SIG-M5 (cell line): ENCODE data around the gene ACD.
"Not testable (repeated sequence)": the region's sequence is repeated elsewhere in the genome, so short reads cannot be mapped to it uniquely, and the experiment has no call there.

Source experiments
- DNase-seq: peaks from one replicate; lab custom pipeline; 2025; lab: John Stamatoyannopoulos, UW

The ACD gene

DNA sequence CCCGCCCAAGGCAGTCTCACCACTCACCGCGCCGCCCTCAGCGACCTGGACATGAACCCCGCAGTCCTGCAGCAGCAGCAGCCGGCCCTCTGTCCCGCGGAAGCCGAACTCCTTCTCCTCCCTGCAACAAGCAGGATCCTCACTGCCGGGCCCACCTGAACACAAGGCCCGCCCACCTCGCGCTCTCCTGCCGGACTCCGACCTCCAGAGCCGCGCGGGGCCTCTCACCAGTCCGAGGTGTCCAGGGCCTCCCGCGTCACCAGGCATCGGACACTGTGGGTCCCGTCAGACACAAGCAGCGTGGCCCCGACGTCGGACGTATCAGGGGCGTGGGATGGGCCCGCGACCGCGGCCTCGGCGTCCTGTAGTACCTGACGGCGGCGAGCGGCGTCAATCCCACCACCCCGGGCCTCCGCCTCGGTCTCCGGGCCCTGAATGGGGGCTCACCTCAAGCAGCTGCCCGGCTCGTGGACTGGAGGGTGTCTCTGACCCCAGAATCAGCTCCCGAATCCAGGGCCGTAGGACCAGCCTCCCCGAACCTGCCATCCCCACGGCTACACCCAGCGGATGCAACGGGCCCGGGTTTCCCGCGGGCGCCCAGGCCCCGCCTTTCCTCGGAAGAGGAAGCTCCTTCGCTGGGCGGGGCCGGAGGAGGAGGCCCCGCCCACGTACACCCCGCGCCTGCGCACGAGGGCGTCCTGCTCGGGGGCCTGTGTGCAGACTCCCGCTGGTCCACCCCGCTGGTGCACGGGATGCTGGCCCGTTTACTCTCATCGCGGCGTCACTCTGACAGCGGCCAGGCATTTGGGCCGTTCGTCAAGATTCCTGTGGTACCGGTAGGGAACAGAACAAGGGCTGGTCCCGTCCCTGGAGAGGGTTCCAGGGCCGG lies at the start of gene ACD:
TSS of gene ACD (minus strand) at position 586 of the 889 bp plus-strand sequence. CDS start at position 546, 40 bp downstream.
- DNase-seq, result no peak

GRCh38 chr16:67709050-67709449 lies 49.0 kb upstream of the ACD start:
- DNase-seq, result no peak

- DNase-seq, result no peak
Observed at GRCh38 chr16:67708368-67708771, 48.3 kb upstream of the ACD start.

DNA sequence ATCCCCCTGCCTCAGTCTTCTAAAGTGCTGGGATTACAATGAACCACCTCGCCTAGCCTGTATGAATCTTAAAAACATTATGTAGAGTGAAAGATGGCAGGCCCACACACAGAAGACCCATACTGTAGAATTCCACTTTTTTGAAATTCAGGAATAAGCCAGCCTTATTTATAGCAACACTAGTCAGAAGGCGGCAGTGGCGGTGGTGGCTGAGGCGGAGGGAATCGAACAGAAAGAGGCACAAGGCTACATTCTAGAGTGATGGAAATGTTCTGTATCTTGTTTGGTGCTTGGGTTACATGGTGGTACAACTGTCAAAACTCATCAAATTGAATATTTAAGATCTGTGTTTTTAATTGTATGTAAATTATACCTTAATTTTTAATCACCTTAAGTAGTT lies 47.7 kb upstream of the ACD start:
- no peak for DNase-seq

GRCh38 chr16:67707210-67707609 lies 47.1 kb upstream of the ACD start:
- no peak for DNase-seq

- no peak for DNase-seq
Observed at GRCh38 chr16:67704110-67704509, 44.0 kb upstream of the ACD start.

- no peak for DNase-seq
Observed at GRCh38 chr16:67703626-67704025, 43.6 kb upstream of the ACD start.

DNA sequence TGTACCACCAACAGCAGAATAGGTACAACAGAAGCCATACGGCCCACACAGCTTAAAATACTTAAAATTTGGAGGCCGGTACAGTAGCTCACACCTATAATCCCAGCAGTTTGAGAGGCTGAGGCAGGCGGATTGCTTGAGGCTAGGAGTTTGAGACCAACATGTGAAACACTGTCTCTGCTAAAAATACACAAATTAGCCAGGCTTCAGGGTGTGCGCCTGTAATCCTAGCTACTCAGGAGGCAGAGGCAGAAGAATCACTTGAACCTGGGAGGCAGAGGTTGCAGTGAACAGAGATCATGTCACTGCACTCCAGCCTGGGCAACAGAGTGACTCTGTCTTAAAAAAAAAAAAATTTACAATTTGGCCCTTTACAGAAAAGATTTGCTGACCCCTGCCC lies 42.1 kb upstream of the ACD start:
- no peak for DNase-seq

DNA sequence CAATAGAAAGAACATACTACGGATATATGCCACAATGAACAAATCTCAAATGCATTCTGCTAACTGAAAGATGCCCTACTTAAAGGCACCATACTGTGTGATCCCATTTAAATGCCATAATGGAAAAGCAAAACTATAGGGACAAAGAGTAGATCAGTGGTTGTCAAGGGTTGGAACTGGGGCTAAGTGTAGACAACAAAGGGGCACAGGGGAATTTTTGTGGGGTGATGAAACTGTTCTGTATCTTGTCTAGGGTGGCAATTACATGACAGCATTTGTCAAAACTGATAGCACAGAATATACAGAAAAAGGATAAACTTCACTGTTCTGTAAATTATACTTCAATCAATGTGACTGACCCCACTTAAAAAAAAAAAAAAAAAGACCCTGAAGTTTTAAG lies 41.4 kb upstream of the ACD start:
- no peak for DNase-seq

DNA sequence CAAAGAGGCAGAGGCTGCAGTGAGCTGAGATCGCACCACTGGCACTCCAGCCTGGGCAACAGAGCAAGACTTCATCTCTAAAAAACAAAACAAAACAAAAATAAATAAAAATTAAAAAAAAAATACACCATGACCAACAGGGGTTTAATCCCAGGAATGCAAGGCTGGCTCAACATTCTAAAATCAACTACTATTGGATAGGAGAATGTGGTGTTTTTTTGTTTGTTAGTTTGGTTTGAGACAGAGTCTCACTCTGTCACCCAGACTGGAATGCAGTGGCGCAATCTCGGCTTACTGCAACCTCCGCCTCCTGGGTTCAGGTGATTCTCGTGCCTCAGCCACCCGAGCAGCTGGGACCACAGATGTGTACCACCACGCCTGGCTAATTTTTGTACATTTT lies 39.2 kb upstream of the ACD start:
- no peak for DNase-seq

DNA sequence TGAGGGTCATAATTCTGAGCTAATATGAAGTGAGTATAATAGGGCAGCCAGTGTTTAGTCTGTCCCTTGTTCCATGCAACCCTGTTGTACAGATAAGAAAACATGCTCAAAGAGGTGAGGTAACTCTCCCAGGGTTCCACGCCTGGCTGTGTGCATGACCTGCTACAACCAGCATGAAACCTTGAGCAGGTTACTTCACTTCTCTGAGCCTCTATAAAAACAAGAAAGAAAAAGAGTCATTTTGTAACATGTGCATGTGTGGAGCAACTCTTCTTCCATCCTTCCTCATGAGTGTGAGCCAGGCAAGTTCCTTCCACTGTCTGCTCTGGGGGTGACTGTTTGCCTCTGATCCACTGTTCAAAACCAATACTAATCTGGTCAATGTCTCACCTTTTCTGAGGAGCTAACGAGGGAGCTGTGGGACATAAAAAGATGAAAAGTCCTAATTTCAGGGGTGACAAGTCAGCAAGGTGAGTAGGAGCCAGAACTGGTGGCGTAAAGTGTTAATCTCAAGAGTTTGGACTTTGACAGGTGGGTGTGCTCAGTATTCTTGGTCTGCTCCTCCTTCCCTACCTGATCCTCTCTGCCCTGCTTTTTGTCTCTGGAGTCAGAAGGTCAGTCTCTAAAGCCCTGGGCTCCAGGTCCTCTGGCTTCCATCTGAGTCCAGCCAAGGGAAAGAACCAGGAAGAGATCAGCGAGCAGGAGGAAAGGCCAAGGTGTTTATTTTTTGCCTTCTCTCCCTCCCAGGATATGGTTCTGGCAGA lies 37.5 kb upstream of the ACD start:
- no peak for DNase-seq

- DNase-seq, result no peak
Observed at GRCh38 chr16:67694611-67695010, 34.6 kb upstream of the ACD start.

DNA sequence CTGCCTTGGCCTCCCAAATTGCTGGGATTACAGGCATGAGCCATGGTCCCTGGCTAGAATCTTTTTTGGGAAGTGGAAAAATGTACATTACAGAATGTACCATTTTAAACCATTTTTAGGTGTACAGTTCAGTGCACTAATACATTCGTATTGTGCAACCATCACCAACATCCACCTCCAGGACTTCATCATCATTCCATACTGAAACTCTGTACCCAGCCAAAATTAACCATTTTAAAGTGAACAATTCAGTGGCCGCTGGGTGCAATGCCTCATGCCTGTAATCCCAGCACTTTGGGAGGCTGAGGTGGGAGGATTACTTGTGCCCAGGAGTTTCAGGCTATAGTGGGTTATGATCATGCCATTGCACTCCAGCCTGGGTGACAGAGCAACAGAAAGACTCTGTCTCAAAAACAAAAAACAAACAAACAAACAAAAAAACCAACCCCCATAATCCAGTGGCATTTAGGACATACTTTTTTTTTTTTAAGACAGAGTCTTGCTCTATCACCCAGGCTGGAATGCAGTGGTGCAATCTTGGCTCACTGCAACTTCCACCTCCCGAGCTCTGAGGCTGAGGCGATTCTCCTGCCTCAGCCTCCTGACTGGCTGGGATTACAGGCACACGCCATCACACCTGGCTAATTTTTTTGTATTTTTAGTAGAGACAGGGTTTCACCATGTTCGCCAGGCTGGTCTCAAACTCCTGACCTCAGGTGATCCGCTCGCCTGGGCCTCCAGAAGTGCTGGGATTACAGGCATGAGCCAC lies 33.6 kb upstream of the ACD start:
- DNase-seq, result not testable (repeated sequence)

DNA sequence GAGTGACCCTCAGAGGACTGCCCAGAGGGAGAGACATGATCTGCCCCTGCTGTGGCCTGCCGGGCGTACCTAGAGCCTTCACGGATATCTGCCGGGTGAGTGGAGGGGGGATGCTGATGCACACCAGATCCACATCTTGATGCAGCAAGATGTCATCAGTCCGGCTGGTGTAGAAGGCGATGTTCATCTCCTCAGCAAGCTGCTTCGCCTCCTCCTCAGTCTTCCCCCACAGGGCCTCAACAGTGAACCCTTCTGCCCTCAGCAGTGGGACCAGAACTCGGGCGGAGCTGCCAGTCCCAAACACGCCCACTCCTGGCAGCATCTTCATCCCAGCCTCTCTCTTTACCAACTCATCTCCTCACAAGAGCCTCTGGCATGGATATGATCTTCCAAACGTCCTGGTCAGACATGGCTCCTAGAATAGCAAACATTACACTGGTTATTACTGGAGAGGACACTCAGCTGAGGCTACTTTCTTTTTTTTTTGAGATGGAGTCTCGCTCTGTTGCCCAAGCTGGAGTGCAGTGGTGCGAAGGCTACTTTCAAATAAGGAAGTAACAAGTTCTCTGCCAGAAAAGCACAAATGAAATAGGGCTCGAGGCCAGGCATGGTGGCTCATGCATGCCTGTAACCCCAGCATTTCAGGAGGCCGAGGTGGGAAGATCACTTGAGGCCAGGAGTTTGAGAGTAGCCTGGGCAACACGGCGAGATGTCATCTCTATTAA lies 25.5 kb upstream of the ACD start:
- DNase-seq, result no peak

DNA sequence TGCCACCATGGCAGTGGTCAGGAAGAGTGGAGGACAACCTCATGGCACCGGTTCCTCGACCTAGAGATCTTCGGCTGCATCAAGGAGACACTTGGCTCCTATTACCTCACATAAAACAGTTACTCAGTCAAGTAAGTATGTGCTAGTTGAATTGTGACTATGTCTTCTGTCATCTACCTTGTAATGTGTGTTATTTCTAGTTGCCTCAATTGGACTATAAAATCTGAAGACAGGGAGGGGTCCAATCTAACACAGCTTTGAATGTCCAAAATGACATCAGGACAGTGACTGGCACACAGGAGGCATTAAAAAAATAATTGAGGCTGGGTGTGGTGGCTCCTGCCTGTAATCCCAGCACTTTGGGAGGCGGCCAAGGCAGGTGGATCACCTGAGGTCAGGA lies 23.7 kb upstream of the ACD start:
- DNase-seq, result no peak

DNA sequence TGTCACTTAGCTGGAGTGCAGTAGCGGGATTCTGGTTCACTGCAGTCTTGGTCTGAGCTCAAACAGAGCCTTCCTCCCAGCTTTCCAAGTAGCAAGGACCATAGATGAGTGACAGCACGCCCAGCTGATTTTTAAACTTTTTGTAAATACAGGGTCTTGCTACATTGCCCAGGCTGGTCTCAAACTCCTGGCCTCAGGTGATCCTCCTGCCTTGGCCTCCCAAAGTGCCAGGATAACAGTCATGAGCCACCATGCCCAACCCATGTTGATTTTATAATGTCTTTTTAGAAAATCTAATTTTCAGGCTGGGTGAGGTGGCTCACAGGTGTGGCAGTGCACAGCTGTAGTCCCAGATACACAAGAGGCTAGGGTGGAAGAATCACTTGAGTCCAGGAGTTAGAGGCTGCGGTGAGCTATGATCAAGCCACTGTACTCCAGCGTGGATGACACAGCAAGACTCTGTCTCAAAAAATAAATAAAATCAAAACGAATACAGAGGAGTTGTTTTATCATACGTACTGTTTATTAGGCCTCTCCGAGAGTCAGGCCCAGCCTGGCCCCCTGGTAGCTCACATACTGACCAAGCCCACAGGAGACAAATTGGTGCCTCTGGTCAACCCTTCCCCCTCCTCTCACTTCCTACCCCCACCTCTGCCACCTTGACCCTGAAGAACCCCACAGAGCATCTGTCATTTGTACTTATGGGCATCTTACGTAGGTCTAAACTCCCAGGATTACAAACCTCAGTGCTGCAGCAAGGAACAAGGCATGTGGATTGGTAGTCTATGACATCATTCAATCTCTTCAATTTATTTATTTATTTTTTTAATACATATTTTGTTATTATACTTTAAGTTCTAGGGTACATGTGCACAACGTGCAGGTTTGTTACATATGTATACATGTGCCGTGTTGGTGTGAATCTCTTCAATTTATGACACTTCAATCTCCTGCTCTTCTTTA lies 20.2 kb upstream of the ACD start:
- DNase-seq, result no peak

GRCh38 chr16:67678354-67679023 lies 18.4 kb upstream of the ACD start:
- DNase-seq, result no peak

DNA sequence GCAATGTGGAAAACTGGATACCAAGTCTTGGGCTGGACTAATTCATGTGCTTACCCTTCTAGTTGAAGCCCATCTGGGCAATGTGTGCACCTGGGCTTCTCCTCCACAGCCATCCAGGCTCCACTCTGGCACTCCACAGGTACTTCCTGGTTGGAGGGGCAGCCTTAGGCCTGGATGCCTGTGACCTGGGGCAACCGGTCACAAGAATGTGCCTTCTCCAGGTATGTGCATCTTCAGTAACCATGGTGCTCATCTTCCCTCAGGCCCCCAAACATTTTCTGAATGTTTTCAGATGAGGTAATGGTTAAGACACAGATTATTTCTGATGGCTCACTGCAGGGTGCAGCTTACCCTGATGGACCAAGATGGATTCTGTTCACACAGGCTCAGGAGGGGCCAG lies 17.7 kb upstream of the ACD start:
- no peak for DNase-seq

DNA sequence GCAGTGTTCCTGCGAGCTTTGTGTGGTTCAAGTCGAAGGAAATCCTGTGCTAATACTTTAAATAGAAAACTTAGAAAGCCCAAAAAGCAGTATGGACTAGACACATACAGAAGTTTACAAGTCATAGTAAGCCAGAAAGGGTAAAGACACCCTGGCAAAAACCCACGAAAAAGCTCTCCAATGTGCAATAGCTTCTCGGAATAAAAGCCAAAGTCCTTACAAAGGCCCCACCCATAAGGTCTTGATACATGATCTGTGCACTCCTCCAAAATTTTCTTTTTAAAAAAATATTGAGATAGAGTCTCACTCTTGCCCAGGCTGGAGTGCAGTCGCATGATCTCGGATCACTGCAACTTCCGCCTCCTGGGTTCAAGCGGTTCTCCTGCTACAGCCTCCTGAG lies 16.9 kb upstream of the ACD start:
- DNase-seq, result no peak

GRCh38 chr16:67676516-67676915 lies 16.5 kb upstream of the ACD start:
- no peak for DNase-seq
